B cell (primary cell): ENCODE data around the gene HHIPL1. TPM values are rescaled to one million over a fixed set of nuclear protein-coding genes. Genes with fewer than 3 reads are reported as not detected.

Source experiments
- ATAC-seq: fragments of 200-7000 bp; cut with Tn5 transposase; one replicate; pipeline ENCODE4 v1.10.0; 2021; ENCODE audit warnings: low read depth, mild to moderate bottlenecking, moderate number of reproducible peaks, moderate library complexity
- CTCF ChIA-PET: fragments of 350-600 bp; sonication (Branson Sonifier 250); formaldehyde crosslinking; loops from one replicate; lab custom pipeline; 2021; ENCODE audit warnings: antibody characterized with exemption, inconsistent platforms; lab: Charles Lee
- POLR2A ChIA-PET: fragments of 350-600 bp; sonication (Branson Sonifier 250); formaldehyde crosslinking; loops from one replicate; lab custom pipeline; 2021; ENCODE audit warnings: antibody characterized with exemption; lab: Charles Lee
- DNase-seq: peaks from one replicate; pipeline ENCODE4 v3.0.0; 2013
- H2AFZ ChIP-seq: 2 replicates; pipeline ENCODE4 v1.6.1; 2012; ENCODE audit warnings: mild to moderate bottlenecking, low read depth, low read length; ENCODE audit not compliant: insufficient read depth, poor library complexity, severe bottlenecking
- H3K27ac ChIP-seq, 2 donors: 1 replicate in 1 of 2; 2 replicates in 1 of 2; pipeline ENCODE4 v1.5.1; 2012 to 2013; ENCODE audit warnings: low read length in 2 of 2, mild to moderate bottlenecking in 2 of 2, moderate library complexity in 1 of 2
- H3K27me3 ChIP-seq, 4 experiments: fragments of 200-600 bp in 1 of 4; sonication (generic) in 1 of 4; replicated peaks in 1 of 4; 1 replicate in 2 of 4; 2 replicates in 2 of 4; pipeline versions ENCODE4 v1.6.1 to v1.7.0; 2013 to 2016; ENCODE audit warnings: low read length in 3 of 4, mild to moderate bottlenecking in 2 of 4, mixed read lengths in 1 of 4, moderate library complexity in 1 of 4; ENCODE audit not compliant: insufficient read depth in 4 of 4, control insufficient read depth in 3 of 4; ENCODE audit errors: control extremely low read depth in 1 of 4
- H3K36me3 ChIP-seq, 2 experiments: replicated peaks in 1 of 2; 1 replicate in 1 of 2; 2 replicates in 1 of 2; pipeline versions ENCODE4 v1.6.1 to v1.7.1; 2013; ENCODE audit warnings: low read length in 1 of 2; ENCODE audit not compliant: insufficient read depth in 2 of 2, control insufficient read depth in 1 of 2; ENCODE audit errors: control extremely low read depth in 1 of 2, extremely low read depth in 1 of 2
- H3K4me1 ChIP-seq, 2 donors: fragments of 200-600 bp in 1 of 2; sonication (generic) in 1 of 2; 1 replicate in 1 of 2; 2 replicates in 1 of 2; pipeline versions ENCODE4 v1.5.1 to v1.6.1; 2013 to 2017; ENCODE audit warnings: low read length in 2 of 2; ENCODE audit not compliant: control insufficient read depth in 2 of 2, insufficient read depth in 2 of 2
- H3K4me2 ChIP-seq: replicated peaks from 2 replicates; pipeline ENCODE3; 2012; ENCODE audit warnings: mild to moderate bottlenecking, low read depth, low read length; ENCODE audit not compliant: poor library complexity, severe bottlenecking
- H3K4me3 ChIP-seq, 5 experiments: fragments of 200-600 bp in 1 of 5; sonication (generic) in 1 of 5; 1 replicate in 3 of 5; 2 replicates in 2 of 5; pipeline versions ENCODE4 v1.5.1 to v1.7.0; 2011 to 2016; ENCODE audit warnings: low read length in 4 of 5, mild to moderate bottlenecking in 4 of 5, low read depth in 2 of 5, control low read depth in 1 of 5, moderate library complexity in 1 of 5; ENCODE audit not compliant: insufficient read depth in 1 of 5; ENCODE audit errors: control extremely low read depth in 1 of 5, extremely low read depth in 1 of 5
- H3K79me2 ChIP-seq: fragments of 200-600 bp; sonication (generic); one replicate; pipeline ENCODE4 v1.6.0; 2016; ENCODE audit warnings: low read length; ENCODE audit not compliant: control insufficient read depth, insufficient read depth
- H3K9ac ChIP-seq: fragments of 200-600 bp; sonication (generic); 2 replicates; pipeline ENCODE4 v1.6.1; 2017; ENCODE audit warnings: mild to moderate bottlenecking, low read length, moderate library complexity
- H3K9me3 ChIP-seq, 3 donors: one replicate each; pipeline versions ENCODE4 v1.6.1 to v1.7.1; 2013; ENCODE audit warnings: low read length in 2 of 3; ENCODE audit not compliant: control insufficient read depth in 2 of 3, insufficient read depth in 1 of 3; ENCODE audit errors: control extremely low read depth in 1 of 3
- H4K20me1 ChIP-seq: 2 replicates; pipeline ENCODE4 v1.6.0; 2012; ENCODE audit warnings: mild to moderate bottlenecking, low read length; ENCODE audit not compliant: insufficient read depth, control insufficient read depth, poor library complexity, severe bottlenecking
- H3K27ac Mint-ChIP-seq: one replicate; pipeline ENCODE4 v1.8.0; 2021; ENCODE audit warnings: mixed read lengths
- H3K27me3 Mint-ChIP-seq: one replicate; pipeline ENCODE4 v1.8.0; 2021; ENCODE audit warnings: mixed read lengths
- H3K4me1 Mint-ChIP-seq: one replicate; pipeline ENCODE4 v1.8.0; 2021; ENCODE audit warnings: mixed read lengths
- H3K4me3 Mint-ChIP-seq: one replicate; pipeline ENCODE4 v1.8.0; 2021; ENCODE audit warnings: mixed read lengths
- H3K9me3 Mint-ChIP-seq: one replicate; pipeline ENCODE4 v1.8.0; 2022; ENCODE audit warnings: mixed read lengths; ENCODE audit not compliant: insufficient read depth
- EZH2 ChIP-seq: IDR thresholded peaks from 2 replicates; pipeline ENCODE4 v1.6.1; 2012; ENCODE audit warnings: borderline replicate concordance, low read depth, mild to moderate bottlenecking, moderate library complexity, low read length; ENCODE audit not compliant: insufficient read depth, poor library complexity, severe bottlenecking
- WGBS: methylation state at CpG from one replicate; pipeline ENCODE4 v1.1.5; 2013; ENCODE audit warnings: missing lambda C conversion rate; ENCODE audit not compliant: insufficient coverage; 5-methylcytosine and 5-hydroxymethylcytosine counted together
- intact Hi-C: fragments of 100-400 bp; cut with micrococcal nuclease; formaldehyde crosslinking; loops from one replicate; pipeline ENCODE4 v1.10.0; 2022
- polyA plus RNA-seq: library from polyadenylated mRNA; depleted of rRNA; stranded (reverse); fragments of >200 nt; gene quantifications from 2 replicates; pipeline ENCODE4 v1.2.3, GENCODE V29; 2012
- total RNA-seq, 2 donors: library from RNA; stranded (reverse); fragments of 120-200 nt in 1 of 2; gene quantifications; 1 replicate in 1 of 2; 2 replicates in 1 of 2; pipeline versions ENCODE4 v1.2.3 to v1.2.4, GENCODE V29; 2013 to 2022
- TF ChIP-seq, protein P1 (sequence below): fragments of 200-600 bp; IDR thresholded peaks from one replicate; pipeline ENCODE4 v1.8.0; 2022; ENCODE audit warnings: antibody characterized with exemption, mild to moderate bottlenecking

The HHIPL1 gene
- total and polyA plus RNA-seq, 2 donors (not counting 1 experiment from before 2014, with no cell fraction given): not detected

DNA sequence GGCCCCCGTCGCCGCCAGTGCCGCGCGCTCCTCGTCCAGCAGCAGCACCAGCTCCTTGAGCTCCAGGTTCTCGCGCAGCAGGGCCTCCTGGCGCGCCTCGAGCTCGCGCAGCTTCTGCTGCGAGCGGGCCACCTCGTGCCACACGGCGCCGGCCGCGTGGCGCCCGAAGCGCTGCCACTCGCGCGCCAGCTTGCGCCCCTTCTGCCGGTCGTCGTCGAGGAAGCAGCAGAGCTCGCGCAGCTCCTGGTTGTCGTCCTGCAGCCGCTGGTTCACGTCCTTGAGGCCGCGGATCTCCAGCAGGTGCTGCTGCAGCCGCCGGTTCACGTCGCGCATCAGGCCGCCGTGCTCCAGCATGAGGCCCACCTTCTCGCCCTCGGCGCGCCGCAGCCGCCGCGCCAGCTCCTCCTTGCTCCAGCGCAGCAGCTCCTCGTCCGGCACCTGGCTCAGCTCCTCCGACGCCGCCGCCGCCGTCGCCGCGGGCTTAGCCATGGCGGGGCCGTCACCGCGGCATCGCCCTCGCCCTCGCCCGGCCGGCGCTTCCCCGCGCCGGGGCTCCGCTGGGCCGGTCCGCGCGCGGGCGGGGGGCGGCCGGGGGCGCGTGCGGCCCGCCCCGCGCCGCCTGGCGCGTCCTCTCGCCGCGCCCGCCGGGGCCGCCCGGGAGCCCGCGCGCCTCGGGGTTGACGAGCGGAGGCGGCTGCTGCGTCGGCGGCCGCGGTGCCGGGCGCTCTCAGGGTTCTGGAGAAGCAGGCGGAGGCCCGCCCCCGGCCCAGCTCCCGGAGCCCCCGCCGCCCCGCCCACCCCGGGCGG lies 41.3 kb upstream of the HHIPL1 start, which contains the start of gene CCDC85C:
Gene CCDC85C (minus strand): TSS at position 737 of the 807 bp plus-strand sequence. CDS start 248 bp downstream, at position 489.
- ChIA-PET CTCF (interaction anchor here (1.6 kb wide), 1 partner anchor 25 kb away, joined by 4 read pairs; no protein-coding TSS in a partner anchor), POLR2A (interaction anchor here (1.6 to 2.2 kb wide), 2 partner anchors 80 to 123 kb away, joined by 3 to 9 read pairs; partner anchors contain the start of genes CCNK, CYP46A1 and SETD3)
- Histone ChIP-seq H3K4me3 (peak within 1 kb of the TSS; percentile 6 to 88 (median 77)), H3K4me2 (peak within 1 kb of the TSS; percentile 99), H3K4me1 (peaks cover 5 to 16% of the 10 kb centered on the region in 2 donors), H2AFZ (peak within 1 kb of the TSS; percentile 97), H3K79me2 (no peaks in the 10 kb centered on the region), H3K9me3 (no peaks in the 10 kb centered on the region), H3K27me3 (peaks cover 0 to 12% (median 5%) of the 10 kb centered on the region in 4 experiments), H4K20me1 (no peaks in the 10 kb centered on the region), H3K27ac (peak within 1 kb of the TSS; percentile 51 to 60), H3K9ac (peak within 1 kb of the TSS; percentile 72), H3K36me3 (no peaks in the 10 kb centered on the region)
- ATAC-seq: no peak
- H3K4me3 Mint-ChIP-seq: peak within 1 kb of the TSS; percentile 91
- H3K4me1 Mint-ChIP-seq: peaks cover 14% of the 10 kb centered on the region
- no peaks in the 10 kb centered on the region for H3K9me3 Mint-ChIP-seq
- DNase-seq: peak; percentile 74
- TF ChIP-seq, protein P1, sequence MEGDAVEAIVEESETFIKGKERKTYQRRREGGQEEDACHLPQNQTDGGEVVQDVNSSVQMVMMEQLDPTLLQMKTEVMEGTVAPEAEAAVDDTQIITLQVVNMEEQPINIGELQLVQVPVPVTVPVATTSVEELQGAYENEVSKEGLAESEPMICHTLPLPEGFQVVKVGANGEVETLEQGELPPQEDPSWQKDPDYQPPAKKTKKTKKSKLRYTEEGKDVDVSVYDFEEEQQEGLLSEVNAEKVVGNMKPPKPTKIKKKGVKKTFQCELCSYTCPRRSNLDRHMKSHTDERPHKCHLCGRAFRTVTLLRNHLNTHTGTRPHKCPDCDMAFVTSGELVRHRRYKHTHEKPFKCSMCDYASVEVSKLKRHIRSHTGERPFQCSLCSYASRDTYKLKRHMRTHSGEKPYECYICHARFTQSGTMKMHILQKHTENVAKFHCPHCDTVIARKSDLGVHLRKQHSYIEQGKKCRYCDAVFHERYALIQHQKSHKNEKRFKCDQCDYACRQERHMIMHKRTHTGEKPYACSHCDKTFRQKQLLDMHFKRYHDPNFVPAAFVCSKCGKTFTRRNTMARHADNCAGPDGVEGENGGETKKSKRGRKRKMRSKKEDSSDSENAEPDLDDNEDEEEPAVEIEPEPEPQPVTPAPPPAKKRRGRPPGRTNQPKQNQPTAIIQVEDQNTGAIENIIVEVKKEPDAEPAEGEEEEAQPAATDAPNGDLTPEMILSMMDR: no peak
- intact Hi-C loops: loop anchor here (10.0 kb wide), 2 partner anchors 611 to 701 kb away; partner anchors contain the start of gene SLC25A29
- WGBS: 8% methylated on average over 128 of the region's 128 CpGs
- peaks cover 7% of the 10 kb centered on the region for H3K27me3 Mint-ChIP-seq
- peak within 1 kb of the TSS; percentile 88 for H3K27ac Mint-ChIP-seq

DNA sequence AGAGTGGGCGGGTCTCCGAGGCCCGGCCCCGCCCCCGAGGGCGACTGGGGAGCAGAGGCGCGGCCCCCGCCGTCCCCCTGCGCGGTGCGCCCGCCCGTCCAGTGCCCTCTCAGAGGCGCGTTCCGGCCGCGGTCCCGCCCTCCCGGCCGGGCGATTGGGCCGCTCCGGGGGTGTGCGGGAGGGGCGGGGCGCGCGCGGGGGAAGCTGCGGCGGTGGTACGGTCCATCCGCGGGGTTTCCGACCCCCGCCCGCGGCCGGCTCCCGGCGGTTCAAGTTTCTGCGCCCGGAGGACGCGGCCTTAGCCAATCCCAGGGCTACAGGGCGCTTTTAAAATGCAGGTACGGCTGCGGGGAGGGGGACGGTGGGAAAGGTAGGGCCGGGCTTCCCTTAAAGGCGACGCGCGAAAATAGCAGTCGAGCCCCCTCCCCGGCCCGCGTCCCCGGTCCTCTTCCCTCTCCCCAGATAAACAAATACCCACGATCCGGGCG lies 40.6 kb upstream of the HHIPL1 start:
- Mint-ChIP-seq H3K27ac (peak overlapping the region; percentile 88), H3K4me1 (peaks cover 14% of the 10 kb centered on the region), H3K9me3 (no peaks in the 10 kb centered on the region), H3K27me3 (peaks cover 7% of the 10 kb centered on the region), H3K4me3 (peak overlapping the region; percentile 91)
- WGBS: under 1% methylated on average over 57 of the region's 65 CpGs
- CTCF ChIA-PET: interaction anchor here (1.6 kb wide), 1 partner anchor 24 kb away, joined by 4 read pairs; no protein-coding TSS in a partner anchor
- Histone ChIP-seq H3K4me2 (peak overlapping the region; percentile 99), H3K4me1 (peaks cover 5 to 16% of the 10 kb centered on the region in 2 donors), H3K9me3 (no peaks in the 10 kb centered on the region), H3K4me3 (peak overlapping the region; percentile 6 to 88 (median 77)), H4K20me1 (no peaks in the 10 kb centered on the region), H3K27ac (peak overlapping the region; percentile 51 to 60), H3K27me3 (peaks cover 0 to 12% (median 5%) of the 10 kb centered on the region in 4 experiments), H3K79me2 (no peaks in the 10 kb centered on the region), H3K9ac (peak overlapping the region; percentile 72), H3K36me3 (no peaks in the 10 kb centered on the region), H2AFZ (peak overlapping the region; percentile 97)
- POLR2A ChIA-PET: interaction anchor here (1.6 to 2.2 kb wide), 2 partner anchors 80 to 123 kb away, joined by 3 to 9 read pairs; partner anchors contain the start of genes CCNK, CYP46A1 and SETD3
- ATAC-seq (peak; percentile 93), DNase-seq (peak; percentile 93)
- no peak for TF ChIP-seq EZH2
- TF ChIP-seq, protein P1: no peak
- intact Hi-C loops: loop anchor here (10.0 kb wide), 2 partner anchors 610 to 700 kb away; partner anchors contain the start of gene SLC25A29
